SK-N-MC (cell line): ENCODE measurements around the gene KCTD5.
"Not testable (repeated sequence)": the region's sequence is repeated elsewhere in the genome, so short reads cannot be mapped to it uniquely, and the experiment has no call there.

Experiments
- FOXP2 ChIP-seq: optimal IDR thresholded peaks from 2 replicates; pipeline ENCODE3; 2011; ENCODE audit warnings: mild to moderate bottlenecking, moderate library complexity; ENCODE audit not compliant: insufficient read depth; ENCODE audit errors: extremely low read length, control extremely low read depth
- POLR2AphosphoS5 ChIP-seq: IDR thresholded peaks from 2 replicates; pipeline ENCODE4 v1.6.1; 2012; ENCODE audit warnings: mild to moderate bottlenecking, low read depth, low read length, borderline replicate concordance

DNA sequence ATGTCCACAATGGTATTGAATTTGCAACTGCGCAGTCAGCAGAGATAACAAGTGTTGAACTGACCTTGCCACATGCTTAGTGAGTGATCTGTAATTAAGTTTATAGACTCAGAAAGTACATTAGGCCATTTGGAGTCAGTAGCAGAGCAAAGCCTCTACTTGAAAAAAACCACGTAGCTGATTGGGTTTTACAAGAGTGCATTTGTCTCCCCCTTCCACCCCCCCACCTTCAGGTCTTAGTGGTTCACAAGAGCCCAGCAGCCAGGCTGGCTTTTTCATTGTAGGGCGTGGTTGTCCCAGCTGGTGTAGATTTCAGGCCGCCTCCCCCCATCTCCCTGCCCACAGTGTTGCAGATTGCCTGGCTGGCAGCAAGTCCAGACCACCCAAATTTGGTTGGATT, 2.4 kb upstream of the KCTD5 start:
- not testable (repeated sequence) for TF ChIP-seq POLR2AphosphoS5, FOXP2
